ENCODE results near the gene STAT5A. TPM values are rescaled to one million over a fixed set of nuclear protein-coding genes. Genes with fewer than 3 reads are reported as not detected.

Gene STAT5A
- total RNA-seq, 1 donor from 2014 or later = 0.77 TPM

DNA sequence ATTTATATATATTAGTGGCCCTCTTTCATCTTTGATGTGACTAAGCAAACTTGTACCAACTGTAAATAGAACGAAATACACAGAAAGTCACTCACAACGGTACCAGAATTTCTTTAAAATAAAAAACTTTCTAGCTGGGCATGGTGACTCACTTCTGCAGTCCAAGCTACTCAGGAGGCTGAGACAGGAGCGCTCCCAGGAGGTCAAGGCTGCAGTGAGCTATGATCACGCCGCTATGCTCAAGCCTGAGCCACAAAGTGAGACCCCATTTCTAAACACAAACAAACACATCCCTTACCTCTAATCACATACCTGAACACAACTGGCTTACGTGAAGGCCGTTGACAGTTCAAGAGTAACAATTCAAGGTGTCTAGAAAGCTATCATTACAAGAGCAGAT is 41.8 kb upstream of the STAT5A start:
- Histone ChIP-seq H3K79me2 (ENCODE audit: insufficient read depth, low read length) (peaks cover 89% of the 10 kb centered on the region), H3K36me3 (ENCODE audit: insufficient read depth, low read length) (no peaks in the 10 kb centered on the region), H3K4me2 (ENCODE audit: low read length) (peak overlapping the region; percentile 41), H3K9me3 (ENCODE audit: insufficient read depth, low read depth, low read length) (no peaks in the 10 kb centered on the region), H3K4me3 (ENCODE audit: insufficient read depth, low read depth, low read length) (no peak overlapping the region), H3K27ac (ENCODE audit: low read depth, low read length) (peak overlapping the region; percentile 17), H3K9ac (ENCODE audit: low read length) (peak overlapping the region; percentile 18), H3K4me1 (ENCODE audit: insufficient read depth, low read length) (peaks cover 12% of the 10 kb centered on the region), H4K20me1 (ENCODE audit: insufficient read depth, low read length) (peaks cover 23% of the 10 kb centered on the region), H2AFZ (ENCODE audit: low read depth, low read length) (no peak overlapping the region), H3K27me3 (ENCODE audit: insufficient read depth, low read length) (no peaks in the 10 kb centered on the region)
- DNase-seq (ENCODE audit: low read depth) (peak; percentile 41), FAIRE-seq (no peak)
- Mint-ChIP-seq H3K36me3 (ENCODE audit: low read depth, unreplicated experiment) (peaks cover 7% of the 10 kb centered on the region), H3K4me3 (ENCODE audit: unreplicated experiment) (no peak overlapping the region), H3K27me3 (ENCODE audit: low read depth, unreplicated experiment) (no peaks in the 10 kb centered on the region), H3K4me1 (ENCODE audit: low read depth, unreplicated experiment) (peaks cover 4% of the 10 kb centered on the region), H3K9me3 (ENCODE audit: unreplicated experiment) (peaks cover 4% of the 10 kb centered on the region), H3K27ac (ENCODE audit: unreplicated experiment) (no peak overlapping the region)
- TF ChIP-seq, protein P1, sequence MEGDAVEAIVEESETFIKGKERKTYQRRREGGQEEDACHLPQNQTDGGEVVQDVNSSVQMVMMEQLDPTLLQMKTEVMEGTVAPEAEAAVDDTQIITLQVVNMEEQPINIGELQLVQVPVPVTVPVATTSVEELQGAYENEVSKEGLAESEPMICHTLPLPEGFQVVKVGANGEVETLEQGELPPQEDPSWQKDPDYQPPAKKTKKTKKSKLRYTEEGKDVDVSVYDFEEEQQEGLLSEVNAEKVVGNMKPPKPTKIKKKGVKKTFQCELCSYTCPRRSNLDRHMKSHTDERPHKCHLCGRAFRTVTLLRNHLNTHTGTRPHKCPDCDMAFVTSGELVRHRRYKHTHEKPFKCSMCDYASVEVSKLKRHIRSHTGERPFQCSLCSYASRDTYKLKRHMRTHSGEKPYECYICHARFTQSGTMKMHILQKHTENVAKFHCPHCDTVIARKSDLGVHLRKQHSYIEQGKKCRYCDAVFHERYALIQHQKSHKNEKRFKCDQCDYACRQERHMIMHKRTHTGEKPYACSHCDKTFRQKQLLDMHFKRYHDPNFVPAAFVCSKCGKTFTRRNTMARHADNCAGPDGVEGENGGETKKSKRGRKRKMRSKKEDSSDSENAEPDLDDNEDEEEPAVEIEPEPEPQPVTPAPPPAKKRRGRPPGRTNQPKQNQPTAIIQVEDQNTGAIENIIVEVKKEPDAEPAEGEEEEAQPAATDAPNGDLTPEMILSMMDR (IDR thresholded peaks at IDR 0.05; ENCODE audit: insufficient read depth, low read depth, low read length) = no peak
- no peak for TF ChIP-seq EZH2 (IDR thresholded peaks at IDR 0.05; ENCODE audit: insufficient read depth, low read length)

DNA sequence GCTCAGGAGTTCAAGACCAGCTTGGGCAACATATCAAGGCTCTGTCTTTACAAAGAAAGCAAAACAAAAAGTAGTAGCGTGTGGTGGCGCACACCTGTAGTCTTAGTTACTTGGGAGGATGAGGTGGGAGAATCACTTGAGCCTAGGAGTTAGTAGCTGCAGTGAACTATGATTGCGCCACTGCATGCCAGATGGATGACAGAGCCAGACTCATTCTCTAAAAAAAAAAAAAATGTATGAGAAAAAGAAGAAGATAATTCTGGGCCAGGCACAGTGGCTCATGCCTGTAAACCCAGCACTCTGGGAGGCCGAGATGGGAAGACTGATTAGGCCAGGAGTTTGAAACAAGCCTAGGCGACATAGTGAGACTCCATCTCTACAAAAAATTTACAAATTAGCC is 40.6 kb upstream of the STAT5A start:
- Mint-ChIP-seq H3K27ac (ENCODE audit: unreplicated experiment) (no peak overlapping the region), H3K9me3 (ENCODE audit: unreplicated experiment) (peaks cover 4% of the 10 kb centered on the region), H3K36me3 (ENCODE audit: low read depth, unreplicated experiment) (peaks cover 7% of the 10 kb centered on the region), H3K4me3 (ENCODE audit: unreplicated experiment) (no peak overlapping the region), H3K27me3 (ENCODE audit: low read depth, unreplicated experiment) (no peaks in the 10 kb centered on the region), H3K4me1 (ENCODE audit: low read depth, unreplicated experiment) (peaks cover 4% of the 10 kb centered on the region)
- Histone ChIP-seq H3K4me3 (ENCODE audit: insufficient read depth, low read depth, low read length) (no peak overlapping the region), H3K9ac (ENCODE audit: low read length) (no peak overlapping the region), H3K9me3 (ENCODE audit: insufficient read depth, low read depth, low read length) (no peaks in the 10 kb centered on the region), H3K79me2 (ENCODE audit: insufficient read depth, low read length) (peaks cover 88% of the 10 kb centered on the region), H2AFZ (ENCODE audit: low read depth, low read length) (no peak overlapping the region), H4K20me1 (ENCODE audit: insufficient read depth, low read length) (peaks cover 17% of the 10 kb centered on the region), H3K27ac (ENCODE audit: low read depth, low read length) (peak overlapping the region; percentile 52), H3K36me3 (ENCODE audit: insufficient read depth, low read length) (no peaks in the 10 kb centered on the region), H3K4me2 (ENCODE audit: low read length) (no peak overlapping the region), H3K27me3 (ENCODE audit: insufficient read depth, low read length) (no peaks in the 10 kb centered on the region), H3K4me1 (ENCODE audit: insufficient read depth, low read length) (peaks cover 21% of the 10 kb centered on the region)
- TF ChIP-seq, protein P1 (IDR thresholded peaks at IDR 0.05; ENCODE audit: insufficient read depth, low read depth, low read length) = no peak
- no peak for TF ChIP-seq EZH2 (IDR thresholded peaks at IDR 0.05; ENCODE audit: insufficient read depth, low read length)
- DNase-seq (ENCODE audit: low read depth) (peak; percentile 55), FAIRE-seq (no peak)

DNA sequence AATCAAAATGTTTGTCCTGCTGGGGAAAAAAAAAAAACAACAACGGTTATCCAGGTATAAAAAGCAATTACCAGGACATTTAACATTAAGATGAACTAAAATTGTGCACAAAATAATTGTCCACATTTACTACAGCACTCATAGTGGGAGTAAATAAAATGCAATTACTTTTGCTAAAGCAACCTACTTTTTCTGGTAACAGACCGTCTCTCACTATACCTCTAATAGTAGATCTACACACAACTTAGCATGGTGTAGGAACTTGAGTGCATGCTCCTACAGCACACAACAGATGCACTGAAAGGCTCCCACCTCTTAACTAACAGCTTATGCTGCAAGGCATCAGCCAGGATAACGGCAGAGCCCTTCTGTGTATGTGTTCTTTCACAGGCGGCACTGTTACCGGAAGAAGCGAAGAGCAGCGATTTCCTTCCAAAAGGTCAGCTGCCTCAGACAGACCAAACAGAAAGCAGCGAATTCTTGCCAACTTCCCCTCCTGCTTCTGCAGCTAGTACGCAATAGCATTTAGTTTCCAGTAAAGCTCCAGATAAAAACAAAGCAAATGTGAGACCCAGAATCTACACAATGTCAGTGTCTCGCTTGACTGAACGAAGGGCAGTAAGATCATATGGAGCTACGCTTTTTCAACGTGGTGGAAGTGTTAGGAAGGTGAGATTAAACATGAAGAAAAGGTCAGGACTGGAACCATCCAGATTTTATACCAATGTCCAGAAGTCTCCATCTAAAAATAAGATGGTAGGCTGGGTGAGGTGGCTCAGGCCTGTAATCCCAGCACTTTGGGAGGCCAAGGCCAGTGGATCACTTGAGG is 39.7 kb upstream of the STAT5A start:
- peak overlapping the region; percentile 52 for H3K27ac ChIP-seq (ENCODE audit: low read depth, low read length)
- H3K36me3 Mint-ChIP-seq (ENCODE audit: low read depth, unreplicated experiment) = peaks cover 5% of the 10 kb centered on the region
- H3K4me3 Mint-ChIP-seq (ENCODE audit: unreplicated experiment) = no peak overlapping the region
- H3K27ac Mint-ChIP-seq (ENCODE audit: unreplicated experiment) = no peak overlapping the region
- DNase-seq (ENCODE audit: low read depth) = peak; percentile 92
- H4K20me1 ChIP-seq (ENCODE audit: insufficient read depth, low read length) = peaks cover 13% of the 10 kb centered on the region
- peak overlapping the region; percentile 60 for H3K9ac ChIP-seq (ENCODE audit: low read length)
- H3K27me3 ChIP-seq (ENCODE audit: insufficient read depth, low read length) = no peaks in the 10 kb centered on the region
- H3K9me3 Mint-ChIP-seq (ENCODE audit: unreplicated experiment) = peaks cover 4% of the 10 kb centered on the region
- H3K4me1 ChIP-seq (ENCODE audit: insufficient read depth, low read length) = peaks cover 30% of the 10 kb centered on the region
- FAIRE-seq = no peak
- H3K4me2 ChIP-seq (ENCODE audit: low read length) = peak overlapping the region; percentile 77
- H3K4me1 Mint-ChIP-seq (ENCODE audit: low read depth, unreplicated experiment) = peaks cover 6% of the 10 kb centered on the region
- TF ChIP-seq, protein P1 (IDR thresholded peaks at IDR 0.05; ENCODE audit: insufficient read depth, low read depth, low read length) = no peak
- no peak for TF ChIP-seq EZH2 (IDR thresholded peaks at IDR 0.05; ENCODE audit: insufficient read depth, low read length)
- H3K4me3 ChIP-seq (ENCODE audit: insufficient read depth, low read depth, low read length) = peak overlapping the region; percentile 9
- H2AFZ ChIP-seq (ENCODE audit: low read depth, low read length) = peak overlapping the region; percentile 50
- peaks cover 88% of the 10 kb centered on the region for H3K79me2 ChIP-seq (ENCODE audit: insufficient read depth, low read length)
- no peaks in the 10 kb centered on the region for H3K36me3 ChIP-seq (ENCODE audit: insufficient read depth, low read length)
- no peaks in the 10 kb centered on the region for H3K27me3 Mint-ChIP-seq (ENCODE audit: low read depth, unreplicated experiment)
- no peaks in the 10 kb centered on the region for H3K9me3 ChIP-seq (ENCODE audit: insufficient read depth, low read depth, low read length)

Data from astrocyte (in vitro differentiated cells and primary cell).